Kidney tubule cell (primary cell): ENCODE measurements around the gene VTI1B.
"Not testable (repeated sequence)": the region's sequence is repeated elsewhere in the genome, so short reads cannot be mapped to it uniquely, and the experiment has no call there.

ENCODE experiments used
- DNase-seq: peaks from one replicate; pipeline ENCODE4 v3.0.0-alpha.2; 2018; ENCODE audit warnings: low spot score

Gene VTI1B, protein sequence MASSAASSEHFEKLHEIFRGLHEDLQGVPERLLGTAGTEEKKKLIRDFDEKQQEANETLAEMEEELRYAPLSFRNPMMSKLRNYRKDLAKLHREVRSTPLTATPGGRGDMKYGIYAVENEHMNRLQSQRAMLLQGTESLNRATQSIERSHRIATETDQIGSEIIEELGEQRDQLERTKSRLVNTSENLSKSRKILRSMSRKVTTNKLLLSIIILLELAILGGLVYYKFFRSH

DNA sequence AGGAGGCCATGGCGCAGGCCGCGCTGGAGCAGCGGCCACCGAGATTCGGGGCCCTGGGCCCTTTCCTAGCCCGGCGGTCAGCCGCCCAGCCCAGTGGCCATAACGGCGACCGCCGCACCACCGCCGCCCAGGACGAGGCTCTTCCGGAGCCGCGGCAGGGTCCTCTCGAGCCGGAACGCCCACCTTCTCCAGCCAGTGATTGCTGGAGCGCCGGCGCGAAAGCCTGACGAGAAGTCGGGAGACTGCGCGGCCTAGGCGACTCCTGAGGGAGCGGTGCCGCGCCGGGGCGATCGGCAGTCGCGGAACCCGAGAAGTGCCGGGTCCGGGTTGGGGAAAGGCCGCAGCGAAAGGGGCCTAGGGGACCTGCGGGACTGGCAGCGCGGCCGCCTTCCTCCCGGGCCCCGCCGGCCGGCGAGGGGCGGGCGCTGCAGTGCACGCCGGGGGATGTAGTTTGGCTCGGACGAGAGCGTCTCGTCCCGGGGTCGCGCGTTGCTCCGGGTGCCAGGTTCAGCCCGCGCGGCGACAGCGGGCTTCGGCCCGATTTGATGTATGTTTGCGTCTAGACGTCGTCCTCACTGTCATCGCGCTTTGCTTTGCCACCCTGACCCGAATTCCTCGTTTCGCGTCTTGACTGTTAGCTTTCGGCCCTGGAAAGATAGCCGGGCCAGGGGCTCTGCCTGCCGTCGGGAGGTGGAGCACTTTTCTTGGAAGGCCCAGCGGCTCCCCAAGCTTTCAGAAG, at the start of gene VTI1B:
TSS of gene VTI1B (minus strand) at position 153 of the 739 bp plus-strand sequence. CDS start at position 10, 143 bp downstream.
- DNase-seq, result peak; percentile 83

DNA sequence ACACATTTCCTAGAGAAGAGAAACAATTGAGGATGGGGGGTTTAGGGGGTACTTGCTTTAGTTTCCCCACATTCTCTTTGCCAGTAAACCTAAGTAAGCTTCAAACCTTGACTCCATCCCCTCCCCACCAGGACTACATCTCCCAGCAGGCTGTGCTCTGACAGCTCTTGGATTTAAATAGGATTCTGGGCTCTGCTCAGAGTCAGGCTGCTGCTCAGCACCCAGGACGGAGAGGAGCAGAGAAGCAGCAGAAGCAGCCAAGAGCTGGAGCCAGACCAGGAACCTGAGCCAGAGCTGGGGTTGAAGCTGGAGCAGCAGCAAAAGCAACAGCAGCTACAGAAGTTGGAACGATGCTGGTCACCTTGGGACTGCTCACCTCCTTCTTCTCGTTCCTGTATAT, 47.9 kb upstream of the VTI1B start:
- DNase-seq, result no peak

DNA sequence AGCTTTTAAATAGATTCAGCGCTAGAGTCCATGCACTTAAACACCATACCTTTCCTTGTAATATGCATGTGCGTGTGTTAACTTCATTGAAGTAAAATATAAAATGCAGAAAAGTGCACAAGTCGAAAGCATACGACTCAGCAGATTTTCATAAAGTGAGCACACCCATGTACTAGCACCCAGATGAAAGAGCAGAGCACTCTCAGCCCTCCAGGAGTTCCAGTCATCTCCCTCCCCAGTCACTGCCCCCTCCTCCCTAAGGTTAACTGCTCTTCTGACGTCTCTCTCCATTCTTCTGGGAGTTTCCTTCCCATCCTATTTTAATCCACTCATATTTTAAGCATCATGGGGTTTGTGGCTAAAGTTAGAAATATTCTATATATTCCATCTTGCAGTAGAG, 47.4 kb upstream of the VTI1B start:
- DNase-seq, result no peak

DNA sequence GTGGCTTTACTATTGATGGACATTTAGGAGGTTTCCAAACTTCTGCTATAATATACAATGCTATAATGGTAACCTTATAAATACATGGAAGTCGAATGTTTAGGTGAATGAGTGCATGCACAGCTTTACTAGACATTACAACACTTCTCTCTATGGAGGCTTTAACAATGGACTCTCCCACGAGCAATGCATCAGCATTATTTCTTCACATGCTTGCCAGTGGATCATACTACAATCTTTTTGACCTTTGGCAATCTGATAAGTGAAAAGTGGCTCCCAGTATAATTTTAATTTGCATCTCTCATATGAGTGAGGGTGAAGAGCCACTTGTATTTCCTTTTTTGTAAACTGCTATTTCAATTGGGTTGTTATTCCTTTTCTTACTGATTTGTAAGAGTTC, 45.4 kb upstream of the VTI1B start:
- DNase-seq, result no peak

DNA sequence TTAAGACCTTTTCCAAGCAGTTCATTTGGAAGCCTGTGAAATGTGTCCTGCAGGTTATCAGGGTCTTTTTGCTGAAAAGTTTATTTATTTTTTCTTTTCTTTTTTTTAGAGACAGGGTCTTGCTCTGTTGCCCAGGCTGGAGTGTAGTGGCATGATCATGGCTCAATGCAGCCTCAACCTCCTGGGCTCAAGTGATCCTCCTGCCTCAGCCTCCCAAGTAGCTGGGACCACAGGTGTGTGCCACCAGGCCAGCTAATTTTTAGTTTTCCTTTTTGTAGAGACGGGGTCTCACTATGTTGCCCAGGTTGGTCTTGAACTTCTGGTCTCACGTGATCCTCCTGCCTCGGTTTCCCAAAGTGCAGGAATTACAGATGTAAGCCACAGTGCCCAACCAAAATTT, 45.0 kb upstream of the VTI1B start:
- DNase-seq, result not testable (repeated sequence)

DNA sequence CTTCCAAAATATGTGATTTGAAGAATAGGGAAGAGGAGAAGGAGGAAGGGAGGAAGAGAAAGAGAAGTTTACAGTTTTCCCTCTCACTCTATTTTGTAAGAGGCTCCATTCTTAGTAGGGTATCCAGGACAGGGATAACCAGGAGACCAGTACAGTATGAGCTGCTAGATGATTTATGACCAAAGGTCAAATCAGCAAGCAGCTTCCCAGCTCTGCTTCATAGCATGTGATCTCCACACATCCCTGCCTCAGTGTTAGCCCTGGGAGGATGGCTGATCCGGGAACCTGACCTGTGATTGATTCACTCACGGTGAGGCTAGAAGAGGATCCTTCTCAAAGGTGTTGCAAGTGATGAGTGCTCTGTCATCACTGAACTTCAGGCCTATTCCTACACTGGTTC, 43.8 kb upstream of the VTI1B start:
- DNase-seq, result no peak

DNA sequence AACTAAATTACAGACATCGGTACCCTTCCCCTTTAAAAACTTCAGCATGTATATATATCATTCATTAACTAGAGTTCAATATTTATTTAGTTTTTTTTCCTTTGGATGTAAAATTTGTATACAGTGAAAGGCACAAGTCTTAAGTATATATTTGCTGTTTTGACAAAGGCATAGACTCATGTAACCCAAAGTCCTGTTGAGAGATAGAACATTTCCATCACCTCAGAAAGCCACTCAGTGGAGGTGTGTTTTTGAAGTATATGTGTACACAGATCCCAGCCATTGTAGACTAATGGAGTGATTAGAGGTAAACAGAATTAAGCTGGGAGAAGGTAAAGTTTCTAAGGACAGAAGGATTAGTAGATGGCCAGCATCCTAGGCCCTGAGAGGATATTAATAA, 42.6 kb upstream of the VTI1B start:
- DNase-seq, result no peak

DNA sequence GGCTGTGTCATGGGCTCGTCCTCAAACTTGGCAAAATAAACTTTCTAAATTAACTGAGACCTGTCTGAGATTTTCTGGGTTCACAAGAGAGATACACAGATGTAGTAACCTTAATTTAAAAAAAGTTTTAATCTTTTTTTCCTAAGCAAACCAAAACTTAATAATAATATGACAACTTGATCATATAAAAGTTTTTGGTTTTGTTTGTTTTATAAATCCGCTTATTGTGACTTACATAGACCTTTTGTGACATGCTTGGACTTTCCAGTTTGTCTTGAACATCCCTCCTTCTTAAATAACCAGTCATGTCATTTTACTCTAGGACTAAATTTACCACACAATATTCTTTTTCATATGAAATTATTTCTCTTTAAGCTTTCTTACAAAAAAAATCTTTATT, 35.8 kb upstream of the VTI1B start:
- no peak for DNase-seq

DNA sequence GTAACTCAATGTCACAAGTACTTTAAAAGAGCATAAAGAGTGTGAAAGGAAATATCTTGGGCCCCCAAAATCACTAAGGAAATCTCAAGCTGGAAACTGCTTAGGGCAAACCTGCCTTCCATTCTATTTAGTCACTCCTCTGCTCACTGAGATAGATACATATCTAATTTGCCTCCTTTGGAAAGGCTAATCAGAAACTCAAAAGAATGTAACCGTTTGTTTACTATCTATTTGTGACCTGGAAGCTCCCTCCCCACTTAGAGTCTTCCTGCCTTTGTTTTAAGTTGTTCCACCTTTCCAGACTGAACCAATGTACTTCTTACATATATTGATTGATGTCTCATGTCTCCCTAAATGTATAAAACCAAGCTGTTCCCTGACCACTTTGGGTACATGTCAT, 35.4 kb upstream of the VTI1B start:
- DNase-seq, result not testable (repeated sequence)

DNA sequence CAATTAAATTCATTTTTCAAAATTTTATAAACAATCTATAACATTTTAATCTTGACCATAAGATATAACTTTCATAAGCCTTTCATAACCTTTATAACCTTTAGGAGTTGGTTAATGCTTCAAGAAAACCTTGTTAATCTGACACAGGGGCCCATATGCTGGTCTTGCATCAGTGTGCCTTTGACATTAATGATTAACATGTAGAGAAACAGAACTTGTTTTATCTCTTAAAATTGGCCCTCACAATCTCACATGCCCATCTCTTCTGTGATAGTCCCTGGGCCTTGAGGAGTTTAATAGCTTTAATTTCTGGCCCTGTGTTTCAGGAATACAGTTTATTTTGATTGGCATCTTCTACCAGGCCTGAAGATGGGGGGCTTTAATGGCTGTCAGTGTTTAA, 34.9 kb upstream of the VTI1B start:
- not testable (repeated sequence) for DNase-seq

DNA sequence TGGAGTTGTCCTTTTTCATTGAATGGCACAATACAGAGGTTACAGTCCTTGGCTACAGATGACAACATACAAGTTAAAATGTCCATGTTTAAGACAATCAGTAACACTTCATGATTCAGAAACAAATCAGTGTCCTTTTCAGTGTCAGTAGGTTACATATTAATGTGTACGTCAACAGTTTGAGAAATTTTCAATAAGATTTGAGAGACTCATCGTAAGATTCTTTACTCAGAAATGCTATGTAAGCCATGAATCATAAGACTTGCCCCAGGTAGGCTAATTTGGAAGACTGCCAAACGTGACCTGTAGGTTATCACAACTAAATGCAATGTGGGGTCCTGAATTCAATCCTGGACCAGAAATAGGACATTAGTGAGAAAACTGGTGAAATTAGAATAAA, 30.8 kb upstream of the VTI1B start:
- peak; percentile 86 for DNase-seq

DNA sequence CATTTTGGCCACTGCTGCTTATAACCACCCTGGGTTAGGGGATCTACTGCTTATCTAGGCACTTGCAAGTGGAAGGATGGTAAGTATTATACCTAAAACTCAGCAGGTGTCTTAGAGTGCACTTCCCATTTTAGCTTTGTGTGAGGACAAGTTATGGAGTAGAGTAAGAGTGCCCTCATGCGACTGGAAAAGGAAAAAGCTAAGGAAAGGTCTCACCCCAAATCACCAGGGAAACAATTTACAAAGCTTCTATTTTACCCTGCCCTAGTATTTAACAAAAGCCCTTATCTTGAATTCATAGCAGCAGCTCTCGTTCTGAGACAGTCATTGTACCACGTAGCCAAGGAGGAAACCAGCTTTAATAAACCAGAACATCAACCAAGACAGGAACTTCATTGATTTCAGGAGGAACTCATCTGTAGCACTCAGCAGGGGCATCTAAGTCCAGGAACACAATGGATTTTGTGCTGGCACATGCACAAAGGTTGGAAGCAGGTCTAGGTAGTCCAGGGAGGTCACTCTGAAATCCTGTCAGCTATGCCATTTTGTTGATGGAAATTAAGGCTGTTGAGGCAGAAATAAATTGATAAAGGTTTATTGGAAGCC, 30.2 kb upstream of the VTI1B start:
- peak; percentile 71 for DNase-seq

DNA sequence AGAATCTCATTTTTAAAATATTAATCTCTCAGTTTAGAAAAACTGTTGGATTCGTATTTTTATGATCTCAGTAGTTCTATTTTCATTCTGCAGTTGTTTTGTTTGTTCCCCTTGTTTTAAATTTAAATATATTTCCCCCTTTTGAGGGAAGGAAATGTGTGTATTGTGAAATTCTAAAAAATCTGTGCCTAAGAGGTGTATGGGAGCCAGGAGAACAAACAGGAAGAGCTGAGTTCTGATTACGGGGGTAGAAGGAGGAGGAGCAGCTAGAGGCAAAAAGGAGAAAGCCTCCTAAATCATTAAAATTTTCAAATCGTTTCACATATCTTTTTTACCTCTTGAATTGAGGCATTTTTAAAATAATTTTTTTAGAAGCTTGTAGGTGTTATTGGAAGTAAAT, 29.6 kb upstream of the VTI1B start:
- DNase-seq, result no peak

DNA sequence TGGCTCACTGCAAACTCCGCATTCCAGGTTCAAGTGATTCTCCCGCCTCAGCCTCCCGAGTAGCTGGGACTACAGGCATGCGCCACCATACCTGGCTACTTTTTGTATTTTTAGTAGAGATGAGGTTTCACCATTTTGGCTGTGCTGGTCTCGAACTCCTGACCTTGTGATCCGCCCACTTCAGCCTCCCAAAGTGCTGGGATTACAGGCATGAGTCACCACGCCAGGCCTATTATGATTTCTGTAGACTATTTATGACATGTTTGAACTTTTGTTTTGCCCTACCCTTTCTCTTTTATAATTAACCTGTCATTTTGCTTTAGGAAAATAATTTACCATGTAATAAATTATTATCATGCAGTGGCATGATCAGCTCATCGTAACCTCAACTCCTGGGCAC, 27.1 kb upstream of the VTI1B start, which contains the start of gene RDH12:
TSS of gene RDH12 (plus strand) at position 395 of the 400 bp plus-strand sequence. CDS start 20,757 bp downstream, outside the sequence.
- not testable (repeated sequence) for DNase-seq

DNA sequence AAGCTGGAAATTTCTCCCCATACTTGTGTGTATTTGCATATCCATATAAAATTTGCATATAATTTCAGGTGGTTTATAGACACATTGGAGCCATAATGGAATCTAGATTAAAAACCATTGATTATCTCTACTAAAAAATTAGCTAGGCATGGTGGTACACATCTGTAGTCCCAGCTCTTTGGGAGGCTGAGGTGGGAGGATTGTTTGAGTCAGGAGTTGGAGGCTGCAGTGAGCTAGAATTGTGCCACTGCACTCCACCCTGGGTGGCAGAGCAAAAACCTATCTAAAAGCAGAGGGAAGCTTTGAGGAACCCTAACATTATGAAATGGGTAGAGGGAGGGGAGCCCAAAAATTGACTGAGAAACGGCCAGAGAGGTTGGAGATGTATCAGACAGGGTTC, 23.7 kb upstream of the VTI1B start:
- DNase-seq, result no peak

DNA sequence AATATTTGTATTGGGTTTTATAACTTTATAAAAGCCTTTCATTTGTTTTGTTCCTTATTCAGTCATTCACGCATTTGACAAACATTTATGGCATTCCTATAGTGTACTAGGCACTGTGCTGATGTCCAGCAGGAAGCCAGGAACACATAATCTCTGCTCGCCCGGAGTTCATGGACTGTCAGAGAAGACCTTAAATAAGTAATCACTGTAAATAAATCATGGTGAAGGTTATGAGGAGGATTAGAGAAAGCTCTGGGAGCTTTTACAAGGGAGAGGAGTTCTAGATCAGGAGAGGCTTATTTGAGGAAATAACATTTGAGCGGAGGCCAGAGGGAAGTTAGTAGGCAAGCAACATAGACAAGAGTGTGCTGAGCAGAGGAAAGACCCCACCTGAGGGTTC, 22.6 kb upstream of the VTI1B start:
- no peak for DNase-seq

DNA sequence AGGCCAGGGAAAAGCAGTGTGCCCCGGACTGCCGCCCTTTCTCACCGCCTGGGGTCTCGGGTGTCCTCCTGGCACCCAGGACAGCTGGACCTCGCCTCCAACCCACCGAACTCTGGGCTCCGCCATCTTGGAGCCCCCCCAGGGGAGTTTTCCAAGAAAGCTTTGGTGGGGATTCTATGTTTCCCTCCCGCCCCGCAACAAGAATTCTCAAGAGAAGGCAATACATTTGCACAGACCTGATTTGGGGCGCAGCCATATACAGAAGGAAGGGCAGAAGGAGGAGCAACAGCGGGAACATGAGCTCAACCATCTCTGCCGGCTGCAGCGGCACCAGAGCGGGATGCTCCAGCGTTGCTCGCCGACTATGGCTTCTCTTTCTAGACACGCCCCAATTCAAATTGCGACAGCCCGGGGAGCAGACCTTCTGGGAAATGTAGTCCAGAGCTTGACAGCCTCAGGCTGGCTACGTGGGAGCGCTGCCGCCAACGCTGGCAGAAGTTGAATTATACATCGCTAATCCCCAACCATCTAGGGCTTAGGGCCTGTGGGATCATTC, 21.0 kb upstream of the VTI1B start, which contains the start of gene RDH11:
TSS of gene RDH11 (minus strand) at position 371 of the 556 bp plus-strand sequence. CDS start at position 310, 61 bp downstream.
- DNase-seq, result peak; percentile 92

DNA sequence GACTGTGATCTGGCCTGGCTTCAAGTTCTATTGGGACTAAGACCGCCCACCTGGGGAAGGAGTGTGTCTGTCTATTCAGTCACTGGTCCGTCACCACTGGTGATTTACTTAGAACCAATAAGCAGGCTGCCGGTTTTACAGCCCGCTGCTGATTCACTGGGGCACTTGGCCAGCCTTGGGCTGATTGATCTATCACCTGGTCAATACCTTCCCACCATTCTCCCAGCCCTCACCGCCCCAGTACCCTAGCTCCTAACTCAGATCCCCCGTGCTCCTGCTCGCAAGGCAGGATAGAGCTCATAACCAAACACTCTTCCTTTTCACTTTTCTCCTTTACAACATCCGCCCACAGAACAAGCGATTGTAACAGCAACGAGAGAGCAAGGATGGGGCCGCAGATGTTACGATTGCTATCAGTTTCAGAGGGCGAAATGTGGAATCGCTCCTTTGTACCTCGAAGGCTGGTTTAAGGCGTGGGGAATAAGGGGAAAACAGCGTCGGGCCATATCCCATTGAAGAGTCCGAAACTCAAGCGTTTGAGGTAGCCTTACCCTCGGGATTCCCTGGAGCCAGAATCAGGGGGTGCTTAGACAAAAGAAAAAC, 20.5 kb upstream of the VTI1B start:
- DNase-seq, result peak; percentile 93

DNA sequence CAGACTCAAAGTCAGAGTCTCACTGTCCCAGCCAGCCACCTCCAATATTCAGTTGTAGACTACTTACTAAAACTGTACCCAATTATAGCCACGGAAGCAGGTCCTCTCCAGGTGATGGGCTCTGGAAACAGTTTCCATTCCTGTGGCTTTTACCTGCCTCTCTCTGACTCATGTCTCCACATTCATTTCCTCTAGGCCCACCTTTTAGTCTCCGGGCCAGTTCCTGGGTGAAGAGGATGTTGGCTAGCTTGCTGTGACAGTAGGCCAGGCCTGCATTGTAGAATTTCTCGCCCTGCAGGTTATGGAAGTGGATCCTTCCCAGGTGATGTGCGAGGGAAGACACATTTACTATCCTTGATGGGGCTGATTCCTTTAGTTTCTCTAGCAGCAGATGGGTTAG, 15.6 kb upstream of the VTI1B start:
- DNase-seq, result peak; percentile 35

DNA sequence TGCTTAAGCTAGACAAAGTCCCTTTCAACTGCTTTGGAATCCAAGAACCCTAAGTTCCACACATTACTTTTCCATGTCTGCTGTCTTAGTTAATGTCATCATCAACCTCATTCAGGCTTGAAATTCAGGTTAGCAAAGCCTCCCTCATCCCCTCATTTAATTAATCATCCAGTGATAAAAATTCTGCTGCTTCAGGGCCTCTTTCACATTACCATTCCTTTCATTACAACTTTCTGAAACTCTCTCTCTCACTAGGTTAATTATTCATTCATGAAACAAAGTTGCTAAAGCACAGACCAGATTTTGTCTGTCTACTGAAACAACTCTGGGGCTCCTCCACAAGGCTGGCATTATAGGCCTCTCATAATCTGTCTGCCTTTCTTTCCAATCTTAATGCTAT, 9.4 kb upstream of the VTI1B start:
- peak; percentile 80 for DNase-seq

DNA sequence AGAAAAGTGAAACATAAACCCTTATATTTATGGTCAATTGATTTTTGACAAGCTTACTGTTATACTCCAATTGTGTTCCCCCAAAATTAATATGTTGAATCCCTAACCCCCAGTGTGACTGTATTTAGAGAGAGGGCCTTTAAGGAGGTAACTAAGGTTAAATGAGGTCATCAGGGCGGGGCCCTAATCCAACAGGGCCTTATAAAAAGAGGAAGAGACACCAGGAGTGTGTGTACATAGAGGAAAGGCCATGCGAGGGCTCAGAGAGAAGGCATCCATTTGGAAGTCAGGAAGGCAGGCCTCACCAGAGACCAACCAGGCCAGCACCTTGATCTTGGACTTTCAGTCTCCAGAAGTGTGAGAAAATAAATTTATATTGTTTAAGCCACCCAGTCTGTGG, 6.5 kb upstream of the VTI1B start:
- DNase-seq, result no peak

DNA sequence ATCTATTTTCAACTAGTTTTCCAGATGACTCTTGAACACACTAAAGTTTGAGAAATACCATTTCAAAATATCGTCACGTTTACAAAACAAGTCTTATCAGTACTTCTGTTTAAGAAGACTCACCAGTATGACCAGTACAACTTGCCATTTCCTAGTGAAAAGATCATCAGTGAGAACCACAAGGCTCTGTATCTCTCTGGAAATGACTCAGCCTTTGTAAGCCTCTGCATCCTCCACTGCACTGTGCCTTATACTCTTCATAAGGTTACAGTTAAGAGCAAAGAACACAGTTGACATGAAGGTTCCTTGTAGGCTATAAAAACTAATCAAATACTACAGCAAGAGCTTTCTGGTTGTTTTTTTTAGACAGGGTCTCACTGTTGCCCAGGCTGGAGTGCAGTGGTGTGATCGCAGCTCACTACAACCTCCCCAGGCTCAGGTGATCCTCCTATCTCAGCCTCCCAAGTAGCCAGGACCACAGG, 5.7 kb upstream of the VTI1B start:
- DNase-seq, result peak; percentile 80
